ENCODE measurements around the gene CYTH2. TPM values are rescaled to one million over a fixed set of nuclear protein-coding genes. Genes with fewer than 3 reads are reported as not detected.

CYTH2 gene
- total and polyA plus RNA-seq, 9 of the 15 experiments (the other 6 are each of a cell fraction or from before 2014, with no cell fraction given) = 1.8 to 45.2 (median 23.8) TPM

DNA sequence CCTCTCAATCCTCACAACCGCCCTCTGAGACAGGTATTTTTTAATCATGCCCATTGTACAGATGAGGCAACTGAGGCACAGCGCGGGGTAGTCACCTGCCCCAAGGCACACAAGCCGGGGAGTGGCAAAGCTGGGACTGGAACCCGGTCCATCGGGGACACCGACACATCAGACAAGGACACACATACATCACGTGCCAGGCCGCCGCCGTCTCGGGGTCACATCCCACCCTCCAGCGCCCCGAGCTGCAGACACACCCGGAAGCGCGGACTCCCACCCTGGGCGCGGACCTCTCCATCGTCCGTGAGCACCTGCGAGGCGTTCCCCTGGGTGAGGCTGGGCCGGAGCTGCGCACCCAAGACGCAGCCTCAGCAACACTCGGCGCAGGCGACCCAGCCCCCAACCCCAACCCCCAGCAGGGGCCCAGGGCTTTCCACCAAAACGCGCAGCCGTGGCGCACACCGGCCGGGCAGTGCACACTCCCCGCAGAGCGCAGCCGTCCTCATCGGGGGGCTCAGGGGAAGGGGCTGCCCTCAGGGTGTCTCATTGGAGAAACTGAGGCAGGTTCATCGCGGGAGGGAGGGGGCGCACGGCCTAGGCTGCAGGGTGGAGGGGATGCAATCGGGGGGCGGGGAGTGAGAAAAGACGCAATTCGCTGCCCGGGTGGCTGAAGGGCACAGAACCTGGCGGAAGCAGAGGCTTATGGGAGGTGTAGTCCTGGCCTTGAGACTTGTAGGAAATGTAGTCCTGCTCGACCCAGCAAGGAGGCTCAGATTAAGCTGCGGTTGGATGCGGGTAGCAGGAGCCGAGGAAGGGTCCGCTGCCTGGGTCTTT, 44.3 kb downstream of the CYTH2 start (continued):
- TF ChIP-seq, protein P1, sequence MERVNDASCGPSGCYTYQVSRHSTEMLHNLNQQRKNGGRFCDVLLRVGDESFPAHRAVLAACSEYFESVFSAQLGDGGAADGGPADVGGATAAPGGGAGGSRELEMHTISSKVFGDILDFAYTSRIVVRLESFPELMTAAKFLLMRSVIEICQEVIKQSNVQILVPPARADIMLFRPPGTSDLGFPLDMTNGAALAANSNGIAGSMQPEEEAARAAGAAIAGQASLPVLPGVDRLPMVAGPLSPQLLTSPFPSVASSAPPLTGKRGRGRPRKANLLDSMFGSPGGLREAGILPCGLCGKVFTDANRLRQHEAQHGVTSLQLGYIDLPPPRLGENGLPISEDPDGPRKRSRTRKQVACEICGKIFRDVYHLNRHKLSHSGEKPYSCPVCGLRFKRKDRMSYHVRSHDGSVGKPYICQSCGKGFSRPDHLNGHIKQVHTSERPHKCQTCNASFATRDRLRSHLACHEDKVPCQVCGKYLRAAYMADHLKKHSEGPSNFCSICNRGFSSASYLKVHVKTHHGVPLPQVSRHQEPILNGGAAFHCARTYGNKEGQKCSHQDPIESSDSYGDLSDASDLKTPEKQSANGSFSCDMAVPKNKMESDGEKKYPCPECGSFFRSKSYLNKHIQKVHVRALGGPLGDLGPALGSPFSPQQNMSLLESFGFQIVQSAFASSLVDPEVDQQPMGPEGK (CRISPR knock-in tag; IDR thresholded peaks at IDR 0.05; ENCODE audit: borderline replicate concordance) = no peak
- TF ChIP-seq HSF4 (CRISPR knock-in tag; IDR thresholded peaks at IDR 0.05; ENCODE audit: borderline replicate concordance) = no peak
- TF ChIP-seq ZNF311 (CRISPR knock-in tag; IDR thresholded peaks at IDR 0.05) = no peak
- TF ChIP-seq GABPB1 (CRISPR knock-in tag; IDR thresholded peaks at IDR 0.05) = peak; percentile 68; the same call in 1 of the 2 replicates
- no peak for TF ChIP-seq FUS (optimal IDR thresholded peaks at IDR 0.05; ENCODE audit: low read depth, low read length)
- no peak for TF ChIP-seq HNRNPK (IDR thresholded peaks at IDR 0.05; ENCODE audit: low read depth, low read length, poor library complexity, severe bottlenecking)
- peak; percentile 84 to 90 for TF ChIP-seq SIX5 (IDR thresholded peaks at IDR 0.05; ENCODE audit: borderline replicate concordance in 1 of 2, insufficient read depth in 1 of 2, low read depth in 1 of 2, low read length in 2 of 2)
- TF ChIP-seq NR2C1 (IDR thresholded peaks at IDR 0.05) = peak; percentile 42; the same call in 1 of the 2 replicates
- peak; percentile 73 for TF ChIP-seq NR2C1 (tag; IDR thresholded peaks at IDR 0.05)
- TF ChIP-seq, protein P2, sequence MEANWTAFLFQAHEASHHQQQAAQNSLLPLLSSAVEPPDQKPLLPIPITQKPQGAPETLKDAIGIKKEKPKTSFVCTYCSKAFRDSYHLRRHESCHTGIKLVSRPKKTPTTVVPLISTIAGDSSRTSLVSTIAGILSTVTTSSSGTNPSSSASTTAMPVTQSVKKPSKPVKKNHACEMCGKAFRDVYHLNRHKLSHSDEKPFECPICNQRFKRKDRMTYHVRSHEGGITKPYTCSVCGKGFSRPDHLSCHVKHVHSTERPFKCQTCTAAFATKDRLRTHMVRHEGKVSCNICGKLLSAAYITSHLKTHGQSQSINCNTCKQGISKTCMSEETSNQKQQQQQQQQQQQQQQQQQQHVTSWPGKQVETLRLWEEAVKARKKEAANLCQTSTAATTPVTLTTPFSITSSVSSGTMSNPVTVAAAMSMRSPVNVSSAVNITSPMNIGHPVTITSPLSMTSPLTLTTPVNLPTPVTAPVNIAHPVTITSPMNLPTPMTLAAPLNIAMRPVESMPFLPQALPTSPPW (CRISPR knock-in tag; IDR thresholded peaks at IDR 0.05) = no peak
- TF ChIP-seq, protein P3, sequence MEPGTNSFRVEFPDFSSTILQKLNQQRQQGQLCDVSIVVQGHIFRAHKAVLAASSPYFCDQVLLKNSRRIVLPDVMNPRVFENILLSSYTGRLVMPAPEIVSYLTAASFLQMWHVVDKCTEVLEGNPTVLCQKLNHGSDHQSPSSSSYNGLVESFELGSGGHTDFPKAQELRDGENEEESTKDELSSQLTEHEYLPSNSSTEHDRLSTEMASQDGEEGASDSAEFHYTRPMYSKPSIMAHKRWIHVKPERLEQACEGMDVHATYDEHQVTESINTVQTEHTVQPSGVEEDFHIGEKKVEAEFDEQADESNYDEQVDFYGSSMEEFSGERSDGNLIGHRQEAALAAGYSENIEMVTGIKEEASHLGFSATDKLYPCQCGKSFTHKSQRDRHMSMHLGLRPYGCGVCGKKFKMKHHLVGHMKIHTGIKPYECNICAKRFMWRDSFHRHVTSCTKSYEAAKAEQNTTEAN (CRISPR knock-in tag; IDR thresholded peaks at IDR 0.05) = no peak
- no peak for TF ChIP-seq CREBBP (IDR thresholded peaks at IDR 0.05; ENCODE audit: low read depth, low read length)
- TF ChIP-seq CBX5 (IDR thresholded peaks at IDR 0.05; ENCODE audit: borderline replicate concordance, low read depth) = no peak
- no peak for TF ChIP-seq ATF7 (IDR thresholded peaks at IDR 0.05)
- peak; percentile 86 for TF ChIP-seq ZNF143 (CRISPR knock-in tag; IDR thresholded peaks at IDR 0.05)
- TF ChIP-seq HDAC1 (IDR thresholded peaks at IDR 0.05) = 0 out of 4 replicates have a peak, but pooled peaks of 1 of the 2 experiments have one; percentile 48
- TF ChIP-seq RBM34 (IDR thresholded peaks at IDR 0.05; ENCODE audit: borderline replicate concordance, insufficient read depth, low read length) = no peak
- 0 out of 2 replicates have a peak, but pooled peaks have one; percentile 33 for TF ChIP-seq ZNF263 (CRISPR knock-in tag; IDR thresholded peaks at IDR 0.05; ENCODE audit: borderline replicate concordance)
- no peak for TF ChIP-seq ZNF764 (CRISPR knock-in tag; IDR thresholded peaks at IDR 0.05; ENCODE audit: low read depth)

Measured in K562 (cell line).